GM15510 (cell line): ENCODE measurements around the gene ACTMAP.

Source experiments
- POLR2A ChIP-seq: IDR thresholded peaks from 3 replicates; pipeline ENCODE4 v1.6.1; 2011; ENCODE audit warnings: borderline replicate concordance; ENCODE audit not compliant: insufficient read length; ENCODE audit errors: extremely low read depth

The ACTMAP gene, protein sequence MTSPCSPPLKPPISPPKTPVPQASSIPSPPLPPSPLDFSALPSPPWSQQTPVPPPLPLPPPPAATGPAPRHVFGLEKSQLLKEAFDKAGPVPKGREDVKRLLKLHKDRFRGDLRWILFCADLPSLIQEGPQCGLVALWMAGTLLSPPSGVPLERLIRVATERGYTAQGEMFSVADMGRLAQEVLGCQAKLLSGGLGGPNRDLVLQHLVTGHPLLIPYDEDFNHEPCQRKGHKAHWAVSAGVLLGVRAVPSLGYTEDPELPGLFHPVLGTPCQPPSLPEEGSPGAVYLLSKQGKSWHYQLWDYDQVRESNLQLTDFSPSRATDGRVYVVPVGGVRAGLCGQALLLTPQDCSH

DNA sequence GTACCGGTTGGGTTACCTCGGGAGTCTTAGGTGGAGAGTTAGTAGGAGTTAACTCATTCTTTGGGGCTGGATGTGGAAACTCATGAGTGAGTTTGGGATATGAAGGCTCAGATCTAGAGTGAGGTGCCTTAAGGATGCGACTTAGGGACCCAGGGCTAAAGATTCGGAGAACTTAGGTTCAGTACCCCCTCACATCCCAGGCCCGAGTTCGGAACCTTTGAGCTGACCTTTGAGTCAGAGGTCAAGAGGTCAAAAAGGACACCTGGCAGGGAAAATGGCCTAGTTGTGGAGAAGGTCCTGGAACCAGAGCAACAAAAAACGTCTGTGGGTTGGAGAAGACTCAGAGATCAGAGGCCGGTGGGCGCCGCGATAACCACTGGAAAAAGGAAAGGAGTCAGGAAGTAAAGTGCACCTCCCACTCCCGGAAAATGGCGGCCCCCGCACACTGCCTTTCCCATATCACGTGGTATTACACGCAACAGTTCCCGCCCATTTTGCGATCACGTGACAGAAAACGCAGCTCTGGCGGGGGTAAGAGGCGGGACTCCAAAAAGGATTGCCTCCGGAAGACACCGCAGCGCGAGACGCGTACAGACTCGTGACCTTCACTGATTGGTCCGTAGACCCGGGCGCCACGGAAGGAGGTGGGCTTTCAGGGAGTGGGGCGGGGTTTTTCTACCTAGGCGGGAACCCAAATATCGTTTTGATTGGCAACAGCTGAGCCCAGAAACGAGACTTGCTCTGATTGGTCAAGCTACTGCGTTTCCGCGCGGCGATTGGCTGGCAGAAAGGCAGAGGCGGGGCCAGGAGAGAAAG lies at the start of gene ACTMAP:
Gene ACTMAP (minus strand): TSS at position 420 of the 816 bp plus-strand sequence. CDS start 674 bp downstream, outside the sequence.
- peak; percentile 50 for TF ChIP-seq POLR2A

DNA sequence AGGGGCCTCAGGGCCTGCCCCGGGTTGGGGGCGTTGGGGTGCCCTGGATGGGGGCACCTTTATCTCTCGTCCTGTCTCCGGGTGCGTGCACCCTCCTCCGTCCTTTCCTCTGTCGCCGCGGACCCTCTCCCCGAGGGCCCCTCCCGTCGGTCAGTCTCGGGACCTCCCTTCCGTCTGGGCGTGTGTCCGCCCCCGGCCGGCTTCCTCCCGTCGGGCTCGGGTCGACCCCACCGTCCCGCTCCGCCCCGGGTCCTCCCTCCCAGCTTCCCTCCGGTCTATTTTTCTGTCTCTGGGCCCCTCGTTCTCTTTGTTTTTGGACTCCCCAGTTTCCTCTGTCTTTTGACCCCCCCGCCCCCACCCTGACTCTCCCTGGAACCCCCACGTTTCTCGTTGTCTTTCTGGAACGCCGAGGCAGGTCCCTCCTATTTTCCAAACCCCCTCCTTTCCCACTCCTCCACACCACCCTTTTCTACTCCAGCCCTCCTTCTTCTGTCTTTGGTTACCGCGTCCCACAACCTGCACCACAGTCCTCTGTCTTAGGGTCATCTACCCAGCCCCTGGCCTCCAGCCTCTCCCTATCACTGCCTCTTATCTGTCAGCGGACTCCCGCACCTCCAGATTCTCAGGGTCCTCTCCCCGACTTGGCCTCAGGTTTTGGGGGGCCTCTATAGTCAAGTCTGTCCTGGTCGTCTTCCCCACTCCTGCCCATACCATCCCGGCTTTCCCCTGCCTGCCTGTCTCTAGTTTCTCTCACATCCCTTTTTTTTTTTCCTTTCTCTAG lies 49.5 kb upstream of the ACTMAP start:
- TF ChIP-seq POLR2A: peak; percentile 7

DNA sequence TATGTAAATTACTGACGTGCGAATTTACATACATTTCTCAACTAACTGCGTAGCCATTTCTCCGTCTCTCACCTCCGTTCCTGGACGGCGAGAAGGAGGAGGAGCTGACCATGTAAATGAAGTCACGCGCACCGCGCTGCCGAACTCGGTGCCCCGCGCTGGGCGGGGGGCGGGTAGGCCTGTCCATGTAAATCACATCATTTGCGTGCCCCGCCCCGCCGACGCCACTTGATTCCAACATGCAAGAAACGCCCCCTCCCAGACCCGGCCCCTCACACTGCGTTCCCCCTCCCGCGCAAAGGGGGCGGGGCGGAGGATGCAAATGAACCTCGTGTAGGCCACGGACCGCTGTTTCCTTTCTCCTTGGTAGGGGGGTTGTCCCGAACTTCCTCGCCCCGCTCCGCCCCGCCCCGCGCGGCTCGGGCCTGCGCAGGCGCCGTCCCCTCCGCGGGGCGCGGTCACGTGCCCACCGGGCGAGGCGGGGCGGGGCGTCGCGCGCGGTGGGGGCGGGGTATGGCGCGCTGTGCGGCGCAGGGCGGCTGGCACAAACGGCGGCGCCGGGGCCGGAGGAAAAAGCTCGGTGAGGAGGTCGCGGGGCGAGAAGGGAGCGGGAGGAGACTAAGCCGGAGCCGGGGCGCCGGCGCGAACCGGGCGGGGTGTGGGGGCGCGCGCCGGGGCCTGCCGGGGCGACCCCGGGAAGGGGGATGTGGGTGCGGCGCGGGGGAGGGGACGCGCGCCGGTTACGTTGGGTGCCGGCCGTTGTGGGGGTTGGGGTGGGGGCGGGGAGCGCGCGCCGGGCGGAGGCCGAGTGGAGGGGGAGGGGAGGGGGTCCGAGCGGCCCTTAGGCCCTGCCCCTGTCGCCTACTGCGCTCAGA lies 48.6 kb upstream of the ACTMAP start, which contains the start of gene EGLN2:
Gene EGLN2 (plus strand): TSS at position 509 of the 875 bp plus-strand sequence. CDS start 1,382 bp downstream, outside the sequence.
- TF ChIP-seq POLR2A: peak; percentile 67

GRCh38 chr19:40797963-40798682 lies 47.8 kb upstream of the ACTMAP start:
- peak; percentile 52 for TF ChIP-seq POLR2A

GRCh38 chr19:40797166-40797962 lies 47.1 kb upstream of the ACTMAP start:
- no peak for TF ChIP-seq POLR2A

DNA sequence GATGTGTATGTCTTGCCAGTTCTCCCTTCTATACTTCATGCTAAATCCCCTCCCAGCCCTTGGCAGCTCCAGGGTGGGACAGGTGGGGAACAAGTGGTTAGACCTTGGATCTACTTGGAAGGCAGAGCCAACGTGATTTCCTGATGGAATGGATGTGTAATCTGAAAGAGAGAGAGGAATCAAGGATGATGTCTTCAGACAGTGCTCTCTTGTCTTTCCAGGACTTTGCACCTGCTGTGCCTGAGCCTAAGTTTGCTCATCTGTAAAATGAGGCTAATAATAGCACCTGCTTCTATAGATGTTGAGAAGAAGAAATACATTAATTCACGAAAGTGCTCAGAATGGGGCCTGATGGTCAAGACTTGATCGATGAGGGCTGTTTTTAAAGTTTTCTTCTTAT lies 41.7 kb upstream of the ACTMAP start:
- TF ChIP-seq POLR2A: no peak

DNA sequence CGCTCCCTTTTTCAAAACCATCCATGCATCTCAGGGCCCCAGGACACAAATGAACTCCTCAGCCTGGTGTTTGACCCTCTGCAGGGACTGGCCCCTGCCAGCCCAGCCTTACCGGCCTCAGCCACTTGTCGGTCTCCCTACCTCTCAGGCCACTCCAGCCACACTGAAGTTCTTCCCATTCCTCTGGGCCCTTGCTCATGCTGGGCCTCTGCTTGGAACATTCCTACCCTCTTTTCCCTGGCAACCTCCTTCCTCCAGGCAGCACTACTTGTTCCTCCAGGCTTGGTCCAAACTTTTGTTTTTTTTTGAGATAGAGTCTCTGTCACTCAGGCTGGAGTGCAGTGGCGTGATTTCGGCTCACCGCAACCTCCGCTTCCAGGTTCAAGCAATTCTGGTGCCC lies 41.1 kb upstream of the ACTMAP start:
- TF ChIP-seq POLR2A: no peak

- TF ChIP-seq POLR2A: no peak
Measured at GRCh38 chr19:40786060-40787037, 36.1 kb upstream of the ACTMAP start.

- TF ChIP-seq POLR2A: no peak
Measured at GRCh38 chr19:40785526-40785925, 35.2 kb upstream of the ACTMAP start.

DNA sequence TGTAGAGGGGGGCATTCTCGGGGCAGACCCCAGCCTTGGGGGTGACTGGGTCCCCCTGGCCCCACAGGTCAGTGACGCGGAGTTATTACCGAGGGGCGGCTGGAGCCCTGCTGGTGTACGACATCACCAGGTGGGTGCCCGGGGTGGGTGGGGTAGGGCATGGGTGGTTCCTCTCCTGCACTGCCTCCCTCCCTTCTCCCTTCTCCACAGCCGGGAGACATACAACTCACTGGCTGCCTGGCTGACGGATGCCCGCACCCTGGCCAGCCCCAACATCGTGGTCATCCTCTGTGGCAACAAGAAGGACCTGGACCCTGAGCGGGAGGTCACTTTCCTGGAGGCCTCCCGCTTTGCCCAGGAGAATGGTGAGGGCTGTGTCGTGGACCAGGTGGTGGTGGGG lies 33.4 kb upstream of the ACTMAP start:
- no peak for TF ChIP-seq POLR2A

DNA sequence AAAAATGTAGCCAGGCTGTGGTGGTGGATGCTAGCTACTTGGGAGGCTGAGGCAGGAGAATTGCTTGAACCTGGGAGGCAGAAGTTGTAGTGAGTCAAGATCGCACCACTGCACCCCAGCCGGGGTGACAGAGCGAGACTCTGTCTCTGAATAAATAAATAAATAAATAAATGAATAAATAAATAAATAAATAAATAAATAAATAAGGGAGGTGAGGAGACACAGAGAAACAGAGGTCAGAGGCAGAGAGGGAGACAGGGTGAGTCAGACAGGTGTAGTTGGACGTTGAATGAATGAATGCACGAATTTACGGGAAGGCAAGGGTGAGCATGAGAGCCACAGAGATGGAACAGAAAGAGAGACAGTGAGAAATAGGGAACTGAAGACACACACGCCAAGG lies 30.9 kb upstream of the ACTMAP start:
- TF ChIP-seq POLR2A: no peak
